ENCODE data around the gene BTBD8. TPM values are rescaled to one million over a fixed set of nuclear protein-coding genes. Genes with fewer than 3 reads are reported as not detected.

BTBD8 gene
- total and polyA plus RNA-seq, 4 donors, result 15.4 to 56.1 (median 22.7) TPM

DNA sequence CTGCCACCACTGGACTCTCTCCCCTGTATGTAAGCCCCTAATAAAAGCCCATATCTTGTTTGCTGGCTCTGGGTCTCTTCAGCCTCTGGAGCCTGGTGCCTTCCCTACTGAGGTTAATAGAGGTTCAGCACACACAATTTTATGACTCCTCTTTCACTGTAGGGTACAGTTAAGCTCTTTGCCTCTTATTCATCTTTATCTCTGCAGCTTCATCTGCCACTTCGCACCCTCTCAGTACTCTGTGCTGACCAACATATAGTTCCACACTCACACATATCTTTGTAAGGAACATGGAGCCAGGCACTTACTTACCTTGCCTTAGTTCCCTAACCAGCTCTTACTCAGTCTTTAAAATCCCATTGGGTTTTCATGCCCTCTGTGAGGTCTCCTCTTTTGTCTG, 4.5 kb downstream of the BTBD8 start:
- 100% methylated on average over 1 of the region's 1 CpG for WGBS (ENCODE audit: insufficient coverage)
- no peak for DNase-seq (ENCODE audit: low read depth in 4 of 6, low spot score in 6 of 6)
- Histone ChIP-seq H3K36me3 (ENCODE audit: control insufficient read depth, insufficient read depth, low read length) (no peaks in the 10 kb centered on the region), H3K9me3 (ENCODE audit: control insufficient read depth, insufficient read depth, low read length) (peaks cover 3% of the 10 kb centered on the region), H3K27me3 (ENCODE audit: control insufficient read depth, insufficient read depth, low read length) (no peaks in the 10 kb centered on the region), H3K4me1 (ENCODE audit: control insufficient read depth, insufficient read depth, low read length) (no peaks in the 10 kb centered on the region), H3K4me3 (ENCODE audit: low read depth, low read length) (no peak overlapping the region), H3K27ac (ENCODE audit: low read depth, low read length) (no peak overlapping the region)

DNA sequence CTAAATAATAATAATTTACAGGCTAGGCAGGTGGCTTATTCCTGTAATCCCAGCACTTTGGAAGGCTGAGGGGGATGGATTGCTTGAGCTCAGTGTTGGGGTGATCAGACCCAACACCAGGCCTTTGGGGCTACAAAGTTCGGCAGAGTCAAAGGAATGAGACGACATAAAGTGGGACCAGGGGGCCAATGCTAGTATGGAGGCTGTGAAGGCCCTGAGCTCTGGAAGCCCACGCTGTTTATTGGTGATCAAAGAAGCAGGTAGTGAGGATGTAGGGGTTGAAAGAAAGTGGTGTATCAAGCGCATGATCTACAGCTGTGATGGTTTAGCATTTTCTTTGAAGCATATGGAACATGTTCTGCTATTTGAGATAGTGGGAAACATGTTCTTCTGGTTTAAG, 5.6 kb downstream of the BTBD8 start:
- Histone ChIP-seq H3K4me1 (ENCODE audit: control insufficient read depth, insufficient read depth, low read length) (no peaks in the 10 kb centered on the region), H3K27me3 (ENCODE audit: control insufficient read depth, insufficient read depth, low read length) (no peaks in the 10 kb centered on the region), H3K36me3 (ENCODE audit: control insufficient read depth, insufficient read depth, low read length) (no peaks in the 10 kb centered on the region), H3K4me3 (ENCODE audit: low read depth, low read length) (no peak overlapping the region), H3K27ac (ENCODE audit: low read depth, low read length) (no peak overlapping the region), H3K9me3 (ENCODE audit: control insufficient read depth, insufficient read depth, low read length) (peaks cover 3% of the 10 kb centered on the region)
- no peak for DNase-seq (ENCODE audit: low read depth in 4 of 6, low spot score in 6 of 6)
- WGBS (ENCODE audit: insufficient coverage), result 99% methylated on average over 4 of the region's 4 CpGs

DNA sequence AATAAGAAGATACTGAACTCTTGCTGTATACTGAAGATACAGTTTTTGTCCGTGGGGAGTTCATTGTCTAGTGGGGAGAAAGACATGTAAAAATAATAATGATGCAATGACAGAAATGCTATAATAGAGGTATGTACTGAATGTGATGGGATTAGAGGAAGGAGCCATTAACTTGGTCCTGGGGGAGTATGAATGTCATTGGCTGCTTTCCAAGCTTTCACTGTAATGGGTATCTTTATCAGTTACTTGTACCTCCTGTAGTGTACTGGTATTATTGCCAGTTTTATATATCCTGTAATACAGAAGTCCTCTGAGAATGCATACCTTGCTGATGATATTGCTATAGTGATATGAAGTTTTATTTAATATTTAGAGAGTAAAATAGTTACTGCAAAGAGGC, 7.4 kb downstream of the BTBD8 start:
- Histone ChIP-seq H3K4me1 (ENCODE audit: control insufficient read depth, insufficient read depth, low read length) (no peaks in the 10 kb centered on the region), H3K4me3 (ENCODE audit: low read depth, low read length) (no peak overlapping the region), H3K27ac (ENCODE audit: low read depth, low read length) (no peak overlapping the region), H3K9me3 (ENCODE audit: control insufficient read depth, insufficient read depth, low read length) (peaks cover 3% of the 10 kb centered on the region), H3K27me3 (ENCODE audit: control insufficient read depth, insufficient read depth, low read length) (no peaks in the 10 kb centered on the region), H3K36me3 (ENCODE audit: control insufficient read depth, insufficient read depth, low read length) (no peaks in the 10 kb centered on the region)
- WGBS (ENCODE audit: insufficient coverage), result 67% methylated on average over 1 of the region's 1 CpG
- peak in 2 of 6 donors; percentile 11 to 73 for DNase-seq (ENCODE audit: low read depth in 4 of 6, low spot score in 6 of 6)

DNA sequence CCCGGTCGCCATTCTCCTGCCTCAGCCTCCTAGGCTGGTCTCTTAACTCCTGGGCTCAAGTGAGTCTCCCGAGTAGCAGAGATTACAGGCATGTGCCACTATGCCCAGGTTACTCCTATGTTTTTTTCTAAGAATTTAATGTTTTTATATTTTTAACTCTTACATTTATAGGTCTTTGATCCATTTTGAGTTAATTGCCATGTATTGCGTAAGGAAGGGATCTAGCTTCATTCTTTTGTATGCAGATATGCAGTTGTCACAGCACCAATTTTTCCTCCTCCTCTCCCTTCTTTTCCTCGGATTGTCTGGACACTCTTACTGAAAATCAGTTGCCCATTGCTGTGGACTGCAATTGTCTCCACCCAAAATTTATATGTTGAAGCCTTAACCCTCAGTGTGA, 11.5 kb downstream of the BTBD8 start:
- Histone ChIP-seq H3K27me3 (ENCODE audit: control insufficient read depth, insufficient read depth, low read length) (no peaks in the 10 kb centered on the region), H3K9me3 (ENCODE audit: control insufficient read depth, insufficient read depth, low read length) (no peaks in the 10 kb centered on the region), H3K4me3 (ENCODE audit: low read depth, low read length) (no peak overlapping the region), H3K4me1 (ENCODE audit: control insufficient read depth, insufficient read depth, low read length) (no peaks in the 10 kb centered on the region), H3K27ac (ENCODE audit: low read depth, low read length) (no peak overlapping the region), H3K36me3 (ENCODE audit: control insufficient read depth, insufficient read depth, low read length) (no peaks in the 10 kb centered on the region)
- WGBS (ENCODE audit: insufficient coverage), result 100% methylated on average over 2 of the region's 5 CpGs
- DNase-seq (ENCODE audit: low read depth in 4 of 6, low spot score in 6 of 6), result no peak

- H3K4me3 ChIP-seq (ENCODE audit: low read depth, low read length), result no peak overlapping the region
- H3K36me3 ChIP-seq (ENCODE audit: control insufficient read depth, insufficient read depth, low read length), result no peaks in the 10 kb centered on the region
- 90% methylated on average over 2 of the region's 2 CpGs for WGBS (ENCODE audit: insufficient coverage)
Observed at GRCh38 chr1:92094090-92094489, 13.9 kb downstream of the BTBD8 start.

GRCh38 chr1:92094595-92094994, 14.4 kb downstream of the BTBD8 start:
- no peaks in the 10 kb centered on the region for H3K36me3 ChIP-seq (ENCODE audit: control insufficient read depth, insufficient read depth, low read length)
- H3K9me3 ChIP-seq (ENCODE audit: control insufficient read depth, insufficient read depth, low read length), result no peaks in the 10 kb centered on the region
- no peak overlapping the region for H3K27ac ChIP-seq (ENCODE audit: low read depth, low read length)
- DNase-seq (ENCODE audit: low read depth in 4 of 6, low spot score in 6 of 6), result no peak
- no peaks in the 10 kb centered on the region for H3K4me1 ChIP-seq (ENCODE audit: control insufficient read depth, insufficient read depth, low read length)
- no CpG with 5 or more reads among the region's 1 CpG for WGBS (ENCODE audit: insufficient coverage)
- H3K27me3 ChIP-seq (ENCODE audit: control insufficient read depth, insufficient read depth, low read length), result no peaks in the 10 kb centered on the region
- H3K4me3 ChIP-seq (ENCODE audit: low read depth, low read length), result no peak overlapping the region

More at GRCh38 chr1:92094090-92094489, 13.9 kb downstream of the BTBD8 start:
- Histone ChIP-seq H3K27ac (ENCODE audit: low read depth, low read length) (no peak overlapping the region), H3K27me3 (ENCODE audit: control insufficient read depth, insufficient read depth, low read length) (no peaks in the 10 kb centered on the region), H3K4me1 (ENCODE audit: control insufficient read depth, insufficient read depth, low read length) (no peaks in the 10 kb centered on the region), H3K9me3 (ENCODE audit: control insufficient read depth, insufficient read depth, low read length) (no peaks in the 10 kb centered on the region)
- DNase-seq (ENCODE audit: low read depth in 4 of 6, low spot score in 6 of 6), result no peak

- 97% methylated on average over 5 of the region's 5 CpGs for WGBS (ENCODE audit: insufficient coverage)
- H3K4me1 ChIP-seq (ENCODE audit: control insufficient read depth, insufficient read depth, low read length), result no peaks in the 10 kb centered on the region
- H3K36me3 ChIP-seq (ENCODE audit: control insufficient read depth, insufficient read depth, low read length), result no peaks in the 10 kb centered on the region
- H3K27me3 ChIP-seq (ENCODE audit: control insufficient read depth, insufficient read depth, low read length), result no peaks in the 10 kb centered on the region
- H3K9me3 ChIP-seq (ENCODE audit: control insufficient read depth, insufficient read depth, low read length), result no peaks in the 10 kb centered on the region
- no peak overlapping the region for H3K4me3 ChIP-seq (ENCODE audit: low read depth, low read length)
- no peak for DNase-seq (ENCODE audit: low read depth in 4 of 6, low spot score in 6 of 6)
- no peak overlapping the region for H3K27ac ChIP-seq (ENCODE audit: low read depth, low read length)
Observed at GRCh38 chr1:92095874-92096273, 15.7 kb downstream of the BTBD8 start.

- Histone ChIP-seq H3K27ac (ENCODE audit: low read depth, low read length) (no peak overlapping the region), H3K36me3 (ENCODE audit: control insufficient read depth, insufficient read depth, low read length) (no peaks in the 10 kb centered on the region), H3K4me3 (ENCODE audit: low read depth, low read length) (no peak overlapping the region), H3K9me3 (ENCODE audit: control insufficient read depth, insufficient read depth, low read length) (no peaks in the 10 kb centered on the region), H3K27me3 (ENCODE audit: control insufficient read depth, insufficient read depth, low read length) (no peaks in the 10 kb centered on the region), H3K4me1 (ENCODE audit: control insufficient read depth, insufficient read depth, low read length) (no peaks in the 10 kb centered on the region)
- DNase-seq (ENCODE audit: low read depth in 4 of 6, low spot score in 6 of 6), result no peak
Observed at GRCh38 chr1:92096317-92096716, 16.2 kb downstream of the BTBD8 start.

DNA sequence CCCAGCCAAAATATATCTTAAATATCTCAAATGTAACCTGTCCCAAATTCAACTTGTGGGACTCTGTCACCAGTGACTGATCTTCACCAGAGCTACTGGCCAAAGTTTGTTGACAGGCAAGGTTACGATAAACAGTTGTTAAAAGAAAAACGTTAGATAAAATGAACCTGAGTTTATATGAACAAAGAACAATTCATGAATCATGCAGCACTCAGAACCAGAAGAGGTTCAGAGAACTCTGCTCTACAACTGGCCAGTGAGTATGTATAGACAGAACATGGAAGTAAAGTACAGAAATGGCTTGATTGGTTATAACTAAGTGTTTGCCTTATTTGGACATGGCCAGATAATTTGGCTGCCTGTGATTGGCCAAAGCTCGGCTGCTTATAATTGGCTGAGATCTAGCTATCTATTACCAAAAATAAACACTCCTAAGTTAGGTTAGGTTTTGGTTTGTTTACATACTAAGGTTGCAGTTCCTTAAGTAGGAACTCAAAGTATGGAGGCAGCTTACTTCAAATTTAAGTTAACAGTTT, 25.5 kb downstream of the BTBD8 start:
- Histone ChIP-seq H3K4me3 (ENCODE audit: low read depth, low read length) (no peak overlapping the region), H3K9me3 (ENCODE audit: control insufficient read depth, insufficient read depth, low read length) (no peaks in the 10 kb centered on the region), H3K4me1 (ENCODE audit: control insufficient read depth, insufficient read depth, low read length) (no peaks in the 10 kb centered on the region), H3K27ac (ENCODE audit: low read depth, low read length) (no peak overlapping the region), H3K27me3 (ENCODE audit: control insufficient read depth, insufficient read depth, low read length) (no peaks in the 10 kb centered on the region), H3K36me3 (ENCODE audit: control insufficient read depth, insufficient read depth, low read length) (no peaks in the 10 kb centered on the region)
- no CpG with 5 or more reads among the region's 3 CpGs for WGBS (ENCODE audit: insufficient coverage)
- DNase-seq (ENCODE audit: low read depth in 4 of 6, low spot score in 6 of 6), result no peak

DNA sequence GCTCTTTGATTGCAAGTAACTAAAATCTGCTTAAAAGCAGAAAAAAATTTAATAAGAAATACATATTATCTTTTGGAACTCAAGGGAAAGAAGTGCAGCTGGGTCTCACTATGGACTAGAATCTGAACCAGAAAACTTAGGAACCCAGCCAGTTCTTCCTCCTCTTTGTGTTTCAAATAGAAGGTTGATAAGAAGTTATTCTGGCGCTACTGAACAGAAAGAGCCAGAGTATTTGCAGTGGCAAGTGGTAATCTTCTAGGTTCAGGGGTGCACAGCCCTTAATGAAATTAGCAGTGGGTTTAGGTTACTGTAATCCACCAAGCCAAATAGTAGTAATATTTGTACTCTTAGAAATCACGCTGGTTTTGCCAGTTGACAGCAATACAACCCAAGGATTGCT, 28.5 kb downstream of the BTBD8 start:
- no peak for DNase-seq (ENCODE audit: low read depth in 4 of 6, low spot score in 6 of 6)
- WGBS (ENCODE audit: insufficient coverage), result no CpG with 5 or more reads among the region's 2 CpGs
- Histone ChIP-seq H3K36me3 (ENCODE audit: control insufficient read depth, insufficient read depth, low read length) (no peaks in the 10 kb centered on the region), H3K4me1 (ENCODE audit: control insufficient read depth, insufficient read depth, low read length) (no peaks in the 10 kb centered on the region), H3K9me3 (ENCODE audit: control insufficient read depth, insufficient read depth, low read length) (no peaks in the 10 kb centered on the region), H3K4me3 (ENCODE audit: low read depth, low read length) (no peak overlapping the region), H3K27me3 (ENCODE audit: control insufficient read depth, insufficient read depth, low read length) (no peaks in the 10 kb centered on the region), H3K27ac (ENCODE audit: low read depth, low read length) (no peak overlapping the region)
